B cell (primary cell): ENCODE measurements around the gene MBNL3. TPM values are rescaled to one million over a fixed set of nuclear protein-coding genes. Genes with fewer than 3 reads are reported as not detected.

Experiments
- ATAC-seq: fragments of 200-7000 bp; cut with Tn5 transposase; one replicate; pipeline ENCODE4 v1.10.0; 2021; ENCODE audit warnings: low read depth, mild to moderate bottlenecking, moderate number of reproducible peaks, moderate library complexity
- CTCF ChIA-PET: fragments of 350-600 bp; sonication (Branson Sonifier 250); formaldehyde crosslinking; loops from one replicate; lab custom pipeline; 2021; ENCODE audit warnings: antibody characterized with exemption, inconsistent platforms; lab: Charles Lee
- POLR2A ChIA-PET: fragments of 350-600 bp; sonication (Branson Sonifier 250); formaldehyde crosslinking; loops from one replicate; lab custom pipeline; 2021; ENCODE audit warnings: antibody characterized with exemption; lab: Charles Lee
- DNase-seq: peaks from one replicate; pipeline ENCODE4 v3.0.0; 2013
- H2AFZ ChIP-seq: 2 replicates; pipeline ENCODE4 v1.6.1; 2012; ENCODE audit warnings: mild to moderate bottlenecking, low read depth, low read length; ENCODE audit not compliant: insufficient read depth, poor library complexity, severe bottlenecking
- H3K27ac ChIP-seq, 2 donors: 1 replicate in 1 of 2; 2 replicates in 1 of 2; pipeline ENCODE4 v1.5.1; 2012 to 2013; ENCODE audit warnings: low read length in 2 of 2, mild to moderate bottlenecking in 2 of 2, moderate library complexity in 1 of 2
- H3K27me3 ChIP-seq, 4 experiments: fragments of 200-600 bp in 1 of 4; sonication (generic) in 1 of 4; replicated peaks in 1 of 4; 1 replicate in 2 of 4; 2 replicates in 2 of 4; pipeline versions ENCODE4 v1.6.1 to v1.7.0; 2013 to 2016; ENCODE audit warnings: low read length in 3 of 4, mild to moderate bottlenecking in 2 of 4, mixed read lengths in 1 of 4, moderate library complexity in 1 of 4; ENCODE audit not compliant: insufficient read depth in 4 of 4, control insufficient read depth in 3 of 4; ENCODE audit errors: control extremely low read depth in 1 of 4
- H3K36me3 ChIP-seq, 2 experiments: replicated peaks in 1 of 2; 1 replicate in 1 of 2; 2 replicates in 1 of 2; pipeline versions ENCODE4 v1.6.1 to v1.7.1; 2013; ENCODE audit warnings: low read length in 1 of 2; ENCODE audit not compliant: insufficient read depth in 2 of 2, control insufficient read depth in 1 of 2; ENCODE audit errors: control extremely low read depth in 1 of 2, extremely low read depth in 1 of 2
- H3K4me1 ChIP-seq, 2 donors: fragments of 200-600 bp in 1 of 2; sonication (generic) in 1 of 2; 1 replicate in 1 of 2; 2 replicates in 1 of 2; pipeline versions ENCODE4 v1.5.1 to v1.6.1; 2013 to 2017; ENCODE audit warnings: low read length in 2 of 2; ENCODE audit not compliant: control insufficient read depth in 2 of 2, insufficient read depth in 2 of 2
- H3K4me2 ChIP-seq: replicated peaks from 2 replicates; pipeline ENCODE3; 2012; ENCODE audit warnings: mild to moderate bottlenecking, low read depth, low read length; ENCODE audit not compliant: poor library complexity, severe bottlenecking
- H3K4me3 ChIP-seq, 5 experiments: fragments of 200-600 bp in 1 of 5; sonication (generic) in 1 of 5; 1 replicate in 3 of 5; 2 replicates in 2 of 5; pipeline versions ENCODE4 v1.5.1 to v1.7.0; 2011 to 2016; ENCODE audit warnings: low read length in 4 of 5, mild to moderate bottlenecking in 4 of 5, low read depth in 2 of 5, control low read depth in 1 of 5, moderate library complexity in 1 of 5; ENCODE audit not compliant: insufficient read depth in 1 of 5; ENCODE audit errors: control extremely low read depth in 1 of 5, extremely low read depth in 1 of 5
- H3K79me2 ChIP-seq: fragments of 200-600 bp; sonication (generic); one replicate; pipeline ENCODE4 v1.6.0; 2016; ENCODE audit warnings: low read length; ENCODE audit not compliant: control insufficient read depth, insufficient read depth
- H3K9ac ChIP-seq: fragments of 200-600 bp; sonication (generic); 2 replicates; pipeline ENCODE4 v1.6.1; 2017; ENCODE audit warnings: mild to moderate bottlenecking, low read length, moderate library complexity
- H3K9me3 ChIP-seq, 3 donors: one replicate each; pipeline versions ENCODE4 v1.6.1 to v1.7.1; 2013; ENCODE audit warnings: low read length in 2 of 3; ENCODE audit not compliant: control insufficient read depth in 2 of 3, insufficient read depth in 1 of 3; ENCODE audit errors: control extremely low read depth in 1 of 3
- H4K20me1 ChIP-seq: 2 replicates; pipeline ENCODE4 v1.6.0; 2012; ENCODE audit warnings: mild to moderate bottlenecking, low read length; ENCODE audit not compliant: insufficient read depth, control insufficient read depth, poor library complexity, severe bottlenecking
- H3K27ac Mint-ChIP-seq: one replicate; pipeline ENCODE4 v1.8.0; 2021; ENCODE audit warnings: mixed read lengths
- H3K27me3 Mint-ChIP-seq: one replicate; pipeline ENCODE4 v1.8.0; 2021; ENCODE audit warnings: mixed read lengths
- H3K4me1 Mint-ChIP-seq: one replicate; pipeline ENCODE4 v1.8.0; 2021; ENCODE audit warnings: mixed read lengths
- H3K4me3 Mint-ChIP-seq: one replicate; pipeline ENCODE4 v1.8.0; 2021; ENCODE audit warnings: mixed read lengths
- H3K9me3 Mint-ChIP-seq: one replicate; pipeline ENCODE4 v1.8.0; 2022; ENCODE audit warnings: mixed read lengths; ENCODE audit not compliant: insufficient read depth
- EZH2 ChIP-seq: IDR thresholded peaks from 2 replicates; pipeline ENCODE4 v1.6.1; 2012; ENCODE audit warnings: borderline replicate concordance, low read depth, mild to moderate bottlenecking, moderate library complexity, low read length; ENCODE audit not compliant: insufficient read depth, poor library complexity, severe bottlenecking
- WGBS: methylation state at CpG from one replicate; pipeline ENCODE4 v1.1.5; 2013; ENCODE audit warnings: missing lambda C conversion rate; ENCODE audit not compliant: insufficient coverage; 5-methylcytosine and 5-hydroxymethylcytosine counted together
- intact Hi-C: fragments of 100-400 bp; cut with micrococcal nuclease; formaldehyde crosslinking; loops from one replicate; pipeline ENCODE4 v1.10.0; 2022
- polyA plus RNA-seq: library from polyadenylated mRNA; depleted of rRNA; stranded (reverse); fragments of >200 nt; gene quantifications from 2 replicates; pipeline ENCODE4 v1.2.3, GENCODE V29; 2012
- total RNA-seq, 2 donors: library from RNA; stranded (reverse); fragments of 120-200 nt in 1 of 2; gene quantifications; 1 replicate in 1 of 2; 2 replicates in 1 of 2; pipeline versions ENCODE4 v1.2.3 to v1.2.4, GENCODE V29; 2013 to 2022
- TF ChIP-seq, protein P1 (sequence below): fragments of 200-600 bp; IDR thresholded peaks from one replicate; pipeline ENCODE4 v1.8.0; 2022; ENCODE audit warnings: antibody characterized with exemption, mild to moderate bottlenecking

MBNL3 gene
- total and polyA plus RNA-seq, 2 donors (not counting 1 experiment from before 2014, with no cell fraction given) = 16.6 to 63.1 TPM

DNA sequence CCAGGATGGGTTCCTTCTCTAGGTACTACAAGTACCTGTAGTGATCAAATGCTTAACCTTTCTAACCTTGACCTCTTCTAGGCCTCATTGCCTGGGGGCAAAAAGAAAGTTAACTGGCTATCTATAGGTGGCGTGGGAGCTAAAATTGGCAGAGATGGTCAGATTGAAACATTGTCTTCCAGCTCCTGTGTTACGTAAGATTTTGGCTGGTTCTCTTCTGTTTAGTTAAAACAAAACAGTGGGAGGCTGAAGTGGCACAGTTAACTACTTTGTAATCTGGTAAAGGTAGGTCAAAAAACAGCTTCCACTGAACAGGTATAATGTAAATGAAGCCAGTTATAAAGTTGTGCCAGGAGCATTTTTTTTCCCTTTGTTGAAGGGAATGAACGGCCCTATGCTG is 115.2 kb downstream of the MBNL3 start:
- intact Hi-C loops = no loop called here
- no peak for TF ChIP-seq EZH2
- TF ChIP-seq, protein P1, sequence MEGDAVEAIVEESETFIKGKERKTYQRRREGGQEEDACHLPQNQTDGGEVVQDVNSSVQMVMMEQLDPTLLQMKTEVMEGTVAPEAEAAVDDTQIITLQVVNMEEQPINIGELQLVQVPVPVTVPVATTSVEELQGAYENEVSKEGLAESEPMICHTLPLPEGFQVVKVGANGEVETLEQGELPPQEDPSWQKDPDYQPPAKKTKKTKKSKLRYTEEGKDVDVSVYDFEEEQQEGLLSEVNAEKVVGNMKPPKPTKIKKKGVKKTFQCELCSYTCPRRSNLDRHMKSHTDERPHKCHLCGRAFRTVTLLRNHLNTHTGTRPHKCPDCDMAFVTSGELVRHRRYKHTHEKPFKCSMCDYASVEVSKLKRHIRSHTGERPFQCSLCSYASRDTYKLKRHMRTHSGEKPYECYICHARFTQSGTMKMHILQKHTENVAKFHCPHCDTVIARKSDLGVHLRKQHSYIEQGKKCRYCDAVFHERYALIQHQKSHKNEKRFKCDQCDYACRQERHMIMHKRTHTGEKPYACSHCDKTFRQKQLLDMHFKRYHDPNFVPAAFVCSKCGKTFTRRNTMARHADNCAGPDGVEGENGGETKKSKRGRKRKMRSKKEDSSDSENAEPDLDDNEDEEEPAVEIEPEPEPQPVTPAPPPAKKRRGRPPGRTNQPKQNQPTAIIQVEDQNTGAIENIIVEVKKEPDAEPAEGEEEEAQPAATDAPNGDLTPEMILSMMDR = no peak
- Histone ChIP-seq H3K4me2 (no peak overlapping the region), H3K9ac (no peak overlapping the region), H2AFZ (no peak overlapping the region), H3K27me3 (no peaks in the 10 kb centered on the region), H3K27ac (no peak overlapping the region), H4K20me1 (no peaks in the 10 kb centered on the region), H3K4me1 (no peaks in the 10 kb centered on the region), H3K4me3 (no peak overlapping the region), H3K36me3 (no peaks in the 10 kb centered on the region), H3K9me3 (no peaks in the 10 kb centered on the region), H3K79me2 (no peaks in the 10 kb centered on the region)
- CTCF ChIA-PET = no interaction called here
- ATAC-seq = no peak
- Mint-ChIP-seq H3K27ac (no peak overlapping the region), H3K27me3 (no peaks in the 10 kb centered on the region), H3K9me3 (no peaks in the 10 kb centered on the region), H3K4me1 (no peaks in the 10 kb centered on the region), H3K4me3 (no peak overlapping the region)
- no peak for DNase-seq
- WGBS = 100% methylated on average over 2 of the region's 3 CpGs
- POLR2A ChIA-PET = no interaction called here

DNA sequence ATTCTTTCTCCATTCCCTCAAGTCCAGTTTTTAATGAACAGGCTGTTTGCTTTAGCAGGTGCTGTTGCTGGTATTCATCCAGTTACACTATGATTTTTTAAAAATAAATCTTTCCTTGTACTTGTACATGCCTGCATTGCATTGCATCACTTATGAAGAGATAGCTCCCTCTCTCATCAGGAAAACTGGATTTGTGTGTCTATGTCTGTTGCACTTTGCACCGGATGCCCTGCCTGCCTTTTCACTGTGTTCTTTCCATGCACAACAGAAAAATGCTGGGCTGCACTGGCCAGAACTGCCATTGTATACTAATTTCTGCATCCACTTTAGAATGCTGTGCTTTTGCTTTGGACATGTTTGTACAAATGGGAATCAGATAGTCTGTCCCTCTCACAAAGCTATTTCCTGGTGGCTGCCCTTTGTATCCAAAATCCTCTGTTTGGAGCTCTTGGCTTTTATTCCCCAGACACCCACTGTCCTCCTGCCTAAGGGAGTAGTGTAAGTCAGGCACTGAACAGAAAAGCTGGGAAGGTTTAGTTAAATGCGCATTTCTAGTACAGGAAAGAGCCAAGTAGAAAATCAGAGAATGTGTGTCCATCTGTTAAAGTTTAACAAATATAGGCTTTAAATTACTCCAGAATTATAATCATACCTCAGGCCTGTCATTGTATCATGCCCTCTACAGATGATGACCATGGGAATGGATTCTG is 119.1 kb downstream of the MBNL3 start:
- no peak for ATAC-seq

More for the DNA sequence above, 119.1 kb downstream of the MBNL3 start:
- Histone ChIP-seq H3K9me3 (no peaks in the 10 kb centered on the region), H3K27me3 (no peaks in the 10 kb centered on the region), H3K9ac (no peak overlapping the region), H3K79me2 (no peaks in the 10 kb centered on the region), H3K27ac (no peak overlapping the region), H3K4me1 (no peaks in the 10 kb centered on the region), H2AFZ (no peak overlapping the region), H3K4me2 (no peak overlapping the region), H3K36me3 (no peaks in the 10 kb centered on the region), H3K4me3 (no peak overlapping the region), H4K20me1 (no peaks in the 10 kb centered on the region)
- Mint-ChIP-seq H3K27me3 (no peaks in the 10 kb centered on the region), H3K4me3 (no peak overlapping the region), H3K9me3 (no peaks in the 10 kb centered on the region), H3K4me1 (no peaks in the 10 kb centered on the region), H3K27ac (no peak overlapping the region)
- CTCF ChIA-PET = no interaction called here
- intact Hi-C loops = no loop called here
- WGBS = no CpG with 5 or more reads among the region's 2 CpGs
- POLR2A ChIA-PET = no interaction called here
- no peak for DNase-seq
- no peak for TF ChIP-seq EZH2
- TF ChIP-seq, protein P1 = no peak
